ENCODE results near the gene ADAM17.

The ADAM17 gene

GRCh38 chr2:9472511-9472910 lies 83.1 kb downstream of the ADAM17 start:
- H3K4me3 ChIP-seq (ENCODE audit: low read length in 2 of 2) = no peak overlapping the region
- H3K27ac ChIP-seq (ENCODE audit: low read length) = no peak overlapping the region
- H3K27me3 ChIP-seq (ENCODE audit: control insufficient read depth in 1 of 2, insufficient read depth in 2 of 2, low read length in 2 of 2) = no peaks in the 10 kb centered on the region
- no peaks in the 10 kb centered on the region for H3K9me3 ChIP-seq (ENCODE audit: control insufficient read depth in 2 of 2, low read length in 2 of 2)
- H3K9ac ChIP-seq (ENCODE audit: low read length in 2 of 2) = no peak overlapping the region
- peaks cover 7 to 8% of the 10 kb centered on the region in 2 donors for H3K36me3 ChIP-seq (ENCODE audit: control insufficient read depth in 2 of 2, insufficient read depth in 2 of 2, low read length in 2 of 2)
- H3K4me1 ChIP-seq (ENCODE audit: control insufficient read depth, insufficient read depth, low read length) = peaks cover 25% of the 10 kb centered on the region

- H3K4me3 ChIP-seq (ENCODE audit: low read length in 2 of 2) = no peak overlapping the region
- H3K4me1 ChIP-seq (ENCODE audit: control insufficient read depth, insufficient read depth, low read length) = peaks cover 16% of the 10 kb centered on the region
- H3K36me3 ChIP-seq (ENCODE audit: control insufficient read depth in 2 of 2, insufficient read depth in 2 of 2, low read length in 2 of 2) = peaks cover 4 to 9% of the 10 kb centered on the region in 2 donors
- H3K9ac ChIP-seq (ENCODE audit: low read length in 2 of 2) = no peak overlapping the region
- H3K9me3 ChIP-seq (ENCODE audit: control insufficient read depth in 2 of 2, low read length in 2 of 2) = no peaks in the 10 kb centered on the region
- H3K27ac ChIP-seq (ENCODE audit: low read length) = no peak overlapping the region
- no peaks in the 10 kb centered on the region for H3K27me3 ChIP-seq (ENCODE audit: control insufficient read depth in 1 of 2, insufficient read depth in 2 of 2, low read length in 2 of 2)
Observed at GRCh38 chr2:9471206-9471605, 84.4 kb downstream of the ADAM17 start.

DNA sequence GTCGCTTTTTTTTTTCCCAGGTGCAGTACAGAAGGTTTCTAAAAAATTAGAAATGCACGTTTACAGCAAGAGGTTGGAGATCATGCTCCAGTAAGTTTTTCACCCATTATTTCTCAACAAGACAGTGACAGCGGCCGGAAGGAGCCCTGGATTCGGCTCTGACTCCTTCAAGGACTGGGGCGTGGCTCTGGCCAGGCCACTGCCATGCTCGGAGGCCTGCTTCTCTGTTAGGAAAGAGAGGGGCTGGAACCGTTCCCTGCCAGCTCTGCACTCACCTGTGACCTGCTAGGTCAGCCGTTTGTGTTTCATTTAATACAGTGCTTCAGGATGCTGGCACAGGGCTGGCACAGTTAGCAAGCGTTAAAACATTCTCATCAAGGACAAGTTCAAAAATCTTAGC lies 87.9 kb downstream of the ADAM17 start:
- H3K4me1 ChIP-seq (ENCODE audit: control insufficient read depth, insufficient read depth, low read length) = no peaks in the 10 kb centered on the region
- no peak overlapping the region for H3K4me3 ChIP-seq (ENCODE audit: low read length in 2 of 2)
- no peaks in the 10 kb centered on the region for H3K9me3 ChIP-seq (ENCODE audit: control insufficient read depth in 2 of 2, low read length in 2 of 2)
- H3K27me3 ChIP-seq (ENCODE audit: control insufficient read depth in 1 of 2, insufficient read depth in 2 of 2, low read length in 2 of 2) = no peaks in the 10 kb centered on the region
- H3K9ac ChIP-seq (ENCODE audit: low read length in 2 of 2) = no peak overlapping the region
- H3K36me3 ChIP-seq (ENCODE audit: control insufficient read depth in 2 of 2, insufficient read depth in 2 of 2, low read length in 2 of 2) = peaks cover 14 to 15% of the 10 kb centered on the region in 2 donors
- no peak overlapping the region for H3K27ac ChIP-seq (ENCODE audit: low read length)

- Histone ChIP-seq H3K4me1 (ENCODE audit: control insufficient read depth, insufficient read depth, low read length) (no peaks in the 10 kb centered on the region), H3K4me3 (ENCODE audit: low read length in 2 of 2) (no peak overlapping the region), H3K36me3 (ENCODE audit: control insufficient read depth in 2 of 2, insufficient read depth in 2 of 2, low read length in 2 of 2) (peaks cover 14 to 16% of the 10 kb centered on the region in 2 donors), H3K27ac (ENCODE audit: low read length) (no peak overlapping the region), H3K9me3 (ENCODE audit: control insufficient read depth in 2 of 2, low read length in 2 of 2) (no peaks in the 10 kb centered on the region), H3K27me3 (ENCODE audit: control insufficient read depth in 1 of 2, insufficient read depth in 2 of 2, low read length in 2 of 2) (no peaks in the 10 kb centered on the region), H3K9ac (ENCODE audit: low read length in 2 of 2) (no peak overlapping the region)
Observed at GRCh38 chr2:9466147-9466683, 89.4 kb downstream of the ADAM17 start.

DNA sequence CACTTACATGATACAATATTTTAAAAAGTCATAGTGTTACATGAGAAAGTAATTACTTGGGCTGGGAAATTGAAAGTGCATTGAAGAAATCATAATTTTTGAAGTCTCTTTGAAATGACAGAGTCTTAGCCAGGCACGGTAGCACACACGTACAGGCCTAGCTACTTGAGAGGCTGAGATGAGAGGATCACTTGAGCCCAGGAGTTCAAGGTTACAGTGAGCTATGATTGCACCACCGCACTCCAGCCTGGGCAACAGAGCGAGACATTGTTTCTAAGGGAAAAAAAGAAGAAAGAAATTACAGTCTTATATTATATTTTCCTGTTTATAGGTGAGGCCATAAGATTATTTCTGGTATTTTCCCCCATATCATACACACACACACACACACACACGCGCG lies 90.5 kb downstream of the ADAM17 start:
- Histone ChIP-seq H3K36me3 (ENCODE audit: control insufficient read depth in 2 of 2, insufficient read depth in 2 of 2, low read length in 2 of 2) (peaks cover 17 to 19% of the 10 kb centered on the region in 2 donors), H3K9ac (ENCODE audit: low read length in 2 of 2) (no peak overlapping the region), H3K27ac (ENCODE audit: low read length) (no peak overlapping the region), H3K4me1 (ENCODE audit: control insufficient read depth, insufficient read depth, low read length) (no peaks in the 10 kb centered on the region), H3K27me3 (ENCODE audit: control insufficient read depth in 1 of 2, insufficient read depth in 2 of 2, low read length in 2 of 2) (no peaks in the 10 kb centered on the region), H3K9me3 (ENCODE audit: control insufficient read depth in 2 of 2, low read length in 2 of 2) (no peaks in the 10 kb centered on the region), H3K4me3 (ENCODE audit: low read length in 2 of 2) (no peak overlapping the region)

GRCh38 chr2:9463698-9464034 lies 92.0 kb downstream of the ADAM17 start:
- H3K9ac ChIP-seq (ENCODE audit: low read length in 2 of 2) = no peak overlapping the region
- no peak overlapping the region for H3K27ac ChIP-seq (ENCODE audit: low read length)
- H3K4me3 ChIP-seq (ENCODE audit: low read length in 2 of 2) = no peak overlapping the region
- H3K27me3 ChIP-seq (ENCODE audit: control insufficient read depth in 1 of 2, insufficient read depth in 2 of 2, low read length in 2 of 2) = no peaks in the 10 kb centered on the region
- H3K9me3 ChIP-seq (ENCODE audit: control insufficient read depth in 2 of 2, low read length in 2 of 2) = no peaks in the 10 kb centered on the region
- peaks cover 15 to 16% of the 10 kb centered on the region in 2 donors for H3K36me3 ChIP-seq (ENCODE audit: control insufficient read depth in 2 of 2, insufficient read depth in 2 of 2, low read length in 2 of 2)
- H3K4me1 ChIP-seq (ENCODE audit: control insufficient read depth, insufficient read depth, low read length) = no peaks in the 10 kb centered on the region

DNA sequence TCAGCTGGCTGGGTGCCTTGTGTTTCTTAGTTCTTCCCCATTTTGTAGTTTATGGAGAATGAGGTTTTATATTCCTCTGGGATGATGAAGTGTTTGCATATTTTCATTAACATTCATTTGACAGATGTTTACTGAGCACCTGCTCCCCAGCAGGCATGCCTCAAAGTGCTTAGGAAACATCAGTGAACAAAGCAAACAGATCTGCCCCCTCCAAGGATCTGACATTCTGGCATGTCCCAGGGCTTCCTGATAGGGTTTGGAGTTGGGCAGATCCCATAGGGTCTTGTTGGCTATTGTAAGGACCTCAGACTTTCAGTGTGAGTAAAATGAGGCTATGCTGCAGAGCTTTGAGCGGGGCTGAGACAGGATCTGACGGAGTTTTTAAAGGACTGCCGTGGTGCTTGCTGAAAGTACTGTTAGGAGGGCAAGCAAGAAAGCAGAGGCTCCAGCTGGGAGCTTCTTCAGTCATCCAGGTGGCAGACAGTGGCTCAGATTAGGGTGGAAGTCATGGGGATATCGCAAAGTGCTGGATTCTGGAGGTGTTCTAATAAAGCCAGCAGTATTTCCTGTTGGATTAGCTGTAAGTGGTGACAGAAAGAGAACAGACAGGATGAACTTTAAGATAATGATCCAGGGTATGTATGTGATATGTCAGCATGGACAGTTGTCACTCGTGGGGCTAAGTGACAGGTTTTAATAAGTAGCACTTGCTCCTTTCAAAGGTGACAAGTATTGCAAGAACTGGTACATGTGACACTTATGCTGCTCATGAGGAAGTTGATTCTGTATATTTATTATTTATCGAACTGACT lies 92.5 kb downstream of the ADAM17 start:
- Histone ChIP-seq H3K4me1 (ENCODE audit: control insufficient read depth, insufficient read depth, low read length) (no peaks in the 10 kb centered on the region), H3K4me3 (ENCODE audit: low read length in 2 of 2) (no peak overlapping the region), H3K36me3 (ENCODE audit: control insufficient read depth in 2 of 2, insufficient read depth in 2 of 2, low read length in 2 of 2) (peaks cover 14 to 16% of the 10 kb centered on the region in 2 donors), H3K27ac (ENCODE audit: low read length) (no peak overlapping the region), H3K9me3 (ENCODE audit: control insufficient read depth in 2 of 2, low read length in 2 of 2) (no peaks in the 10 kb centered on the region), H3K9ac (ENCODE audit: low read length in 2 of 2) (no peak overlapping the region), H3K27me3 (ENCODE audit: control insufficient read depth in 1 of 2, insufficient read depth in 2 of 2, low read length in 2 of 2) (no peaks in the 10 kb centered on the region)

DNA sequence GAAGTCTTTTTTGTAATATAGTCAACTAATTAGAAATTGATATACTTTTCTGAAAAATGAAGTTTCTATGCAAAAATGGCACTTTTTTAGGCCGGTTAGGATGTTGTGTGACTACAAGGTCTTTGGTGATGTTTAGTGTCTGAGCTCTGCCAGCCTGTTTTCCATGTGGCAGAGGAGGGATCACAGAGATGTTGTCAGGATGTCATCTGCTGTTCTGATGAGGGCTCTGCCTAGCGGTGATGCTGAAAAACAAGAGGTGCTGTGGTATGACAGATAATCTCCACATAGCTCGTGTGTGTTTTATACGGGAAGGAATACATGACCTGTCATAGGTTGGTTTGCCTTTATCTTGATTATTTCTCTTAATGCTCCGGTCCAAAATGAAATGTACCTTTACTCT lies 93.3 kb downstream of the ADAM17 start:
- Histone ChIP-seq H3K36me3 (ENCODE audit: control insufficient read depth in 2 of 2, insufficient read depth in 2 of 2, low read length in 2 of 2) (peaks cover 10 to 16% of the 10 kb centered on the region in 2 donors), H3K27ac (ENCODE audit: low read length) (no peak overlapping the region), H3K4me3 (ENCODE audit: low read length in 2 of 2) (no peak overlapping the region), H3K27me3 (ENCODE audit: control insufficient read depth in 1 of 2, insufficient read depth in 2 of 2, low read length in 2 of 2) (no peaks in the 10 kb centered on the region), H3K9ac (ENCODE audit: low read length in 2 of 2) (no peak overlapping the region), H3K4me1 (ENCODE audit: control insufficient read depth, insufficient read depth, low read length) (no peaks in the 10 kb centered on the region), H3K9me3 (ENCODE audit: control insufficient read depth in 2 of 2, low read length in 2 of 2) (no peaks in the 10 kb centered on the region)

GRCh38 chr2:9461079-9461478 lies 94.6 kb downstream of the ADAM17 start:
- peaks cover 10 to 16% of the 10 kb centered on the region in 2 donors for H3K36me3 ChIP-seq (ENCODE audit: control insufficient read depth in 2 of 2, insufficient read depth in 2 of 2, low read length in 2 of 2)

GRCh38 chr2:9460441-9461017 lies 95.1 kb downstream of the ADAM17 start:
- Histone ChIP-seq H3K27ac (ENCODE audit: low read length) (no peak overlapping the region), H3K4me1 (ENCODE audit: control insufficient read depth, insufficient read depth, low read length) (no peaks in the 10 kb centered on the region), H3K9ac (ENCODE audit: low read length in 2 of 2) (no peak overlapping the region), H3K4me3 (ENCODE audit: low read length in 2 of 2) (no peak overlapping the region), H3K27me3 (ENCODE audit: control insufficient read depth in 1 of 2, insufficient read depth in 2 of 2, low read length in 2 of 2) (no peaks in the 10 kb centered on the region), H3K9me3 (ENCODE audit: control insufficient read depth in 2 of 2, low read length in 2 of 2) (no peaks in the 10 kb centered on the region), H3K36me3 (ENCODE audit: control insufficient read depth in 2 of 2, insufficient read depth in 2 of 2, low read length in 2 of 2) (peaks cover 5 to 14% of the 10 kb centered on the region in 2 donors)

More at GRCh38 chr2:9461079-9461478, 94.6 kb downstream of the ADAM17 start:
- Histone ChIP-seq H3K4me1 (ENCODE audit: control insufficient read depth, insufficient read depth, low read length) (no peaks in the 10 kb centered on the region), H3K9ac (ENCODE audit: low read length in 2 of 2) (no peak overlapping the region), H3K27me3 (ENCODE audit: control insufficient read depth in 1 of 2, insufficient read depth in 2 of 2, low read length in 2 of 2) (no peaks in the 10 kb centered on the region), H3K4me3 (ENCODE audit: low read length in 2 of 2) (no peak overlapping the region), H3K9me3 (ENCODE audit: control insufficient read depth in 2 of 2, low read length in 2 of 2) (no peaks in the 10 kb centered on the region), H3K27ac (ENCODE audit: low read length) (no peak overlapping the region)

GRCh38 chr2:9451231-9451630 lies 104.4 kb downstream of the ADAM17 start:
- Histone ChIP-seq H3K9ac (ENCODE audit: low read length in 2 of 2) (no peak overlapping the region), H3K27ac (ENCODE audit: low read length) (no peak overlapping the region), H3K9me3 (ENCODE audit: control insufficient read depth in 2 of 2, low read length in 2 of 2) (no peaks in the 10 kb centered on the region), H3K36me3 (ENCODE audit: control insufficient read depth in 2 of 2, insufficient read depth in 2 of 2, low read length in 2 of 2) (peaks cover 9 to 10% of the 10 kb centered on the region in 2 donors), H3K4me3 (ENCODE audit: low read length in 2 of 2) (no peak overlapping the region), H3K4me1 (ENCODE audit: control insufficient read depth, insufficient read depth, low read length) (no peaks in the 10 kb centered on the region), H3K27me3 (ENCODE audit: control insufficient read depth in 1 of 2, insufficient read depth in 2 of 2, low read length in 2 of 2) (no peaks in the 10 kb centered on the region)
